Measurements from ENCODE around the gene TRIM63. TPM values are rescaled to one million over a fixed set of nuclear protein-coding genes. Genes with fewer than 3 reads are reported as not detected.

The TRIM63 gene
- total RNA-seq, 1 donor, result not detected

DNA sequence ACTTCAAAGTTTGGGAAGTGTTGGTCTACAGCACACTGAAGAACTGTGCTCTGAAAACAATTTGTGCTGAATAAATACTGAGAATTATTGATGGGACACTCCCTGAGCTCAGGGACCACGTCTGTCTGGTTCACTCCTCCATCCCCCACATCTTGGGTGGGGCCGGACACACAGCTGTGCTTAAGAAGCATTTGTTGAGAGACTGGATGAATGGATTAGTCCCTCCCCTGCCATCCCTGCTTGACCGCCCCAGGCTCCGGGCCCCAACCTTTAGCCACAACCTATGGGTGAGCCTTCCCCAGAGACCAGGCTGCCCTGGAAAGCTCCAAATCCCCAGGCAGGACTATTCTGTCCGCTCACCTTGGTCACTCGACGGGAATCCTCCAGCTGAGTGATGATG is 7.5 kb downstream of the TRIM63 start:
- TF ChIP-seq CTCF (IDR thresholded peaks at IDR 0.05; ENCODE audit: insufficient read depth, low read depth, low read length), result no peak
- no peak overlapping the region for H3K4me3 ChIP-seq (ENCODE audit: low read depth, low read length)
- DNase-seq (ENCODE audit: low read depth), result no peak

GRCh38 chr1:26058052-26058595 is 9.3 kb downstream of the TRIM63 start:
- no peak for TF ChIP-seq CTCF (IDR thresholded peaks at IDR 0.05; ENCODE audit: insufficient read depth, low read depth, low read length)
- no peak for DNase-seq (ENCODE audit: low read depth)
- no peak overlapping the region for H3K4me3 ChIP-seq (ENCODE audit: low read depth, low read length)

- TF ChIP-seq CTCF (IDR thresholded peaks at IDR 0.05; ENCODE audit: insufficient read depth, low read depth, low read length), result no peak
These were observed 10.2 kb downstream of the TRIM63 start for GRCh38 chr1:26057189-26057588.

GRCh38 chr1:26055041-26055440 is 12.4 kb downstream of the TRIM63 start:
- TF ChIP-seq CTCF (IDR thresholded peaks at IDR 0.05; ENCODE audit: insufficient read depth, low read depth, low read length), result no peak
- no peak for DNase-seq (ENCODE audit: low read depth)
- no peak overlapping the region for H3K4me3 ChIP-seq (ENCODE audit: low read depth, low read length)

More at GRCh38 chr1:26057189-26057588, 10.2 kb downstream of the TRIM63 start:
- DNase-seq (ENCODE audit: low read depth), result no peak
- H3K4me3 ChIP-seq (ENCODE audit: low read depth, low read length), result no peak overlapping the region

DNA sequence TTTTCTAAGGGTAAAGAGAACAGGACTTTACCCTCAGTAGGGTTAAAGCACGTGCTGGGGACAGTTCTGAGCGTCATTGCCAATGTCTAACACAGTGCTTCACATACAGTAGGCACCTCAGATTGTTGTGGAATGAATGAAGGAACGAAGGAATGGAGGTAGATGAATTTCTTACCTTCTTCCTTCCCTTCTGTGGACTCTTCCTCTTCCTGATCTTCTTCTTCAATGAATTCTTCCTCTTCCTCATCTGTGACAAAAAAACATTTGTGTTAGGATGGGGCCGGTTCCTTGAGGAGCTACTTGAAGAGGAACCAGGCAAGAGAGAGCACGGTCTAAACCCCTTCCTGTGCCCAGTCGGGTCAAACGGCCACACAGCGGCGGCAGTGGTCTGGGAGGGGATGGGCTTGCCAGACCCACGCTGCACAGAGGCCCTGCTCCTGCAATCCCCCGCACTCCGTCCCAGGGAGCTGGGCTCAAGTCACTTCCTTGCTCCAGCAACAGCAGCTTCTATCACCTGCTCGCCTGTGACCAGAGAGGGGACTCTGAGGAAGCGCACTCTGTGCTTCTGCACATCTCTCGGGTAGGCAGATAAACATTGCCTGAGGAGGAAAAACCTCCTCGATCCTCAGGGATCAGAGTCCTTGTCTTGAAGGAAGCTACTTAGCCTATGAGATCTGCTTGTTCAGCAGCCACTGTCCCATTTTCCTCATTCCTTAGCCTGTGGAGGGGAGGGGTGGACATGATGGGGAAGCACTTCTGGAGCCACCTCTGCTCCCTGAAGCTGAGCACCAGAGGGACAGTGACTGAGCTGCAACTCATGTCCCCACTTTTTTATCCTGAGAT is 13.5 kb downstream of the TRIM63 start:
- no peak overlapping the region for H3K4me3 ChIP-seq (ENCODE audit: low read depth, low read length)
- no peak for TF ChIP-seq CTCF (IDR thresholded peaks at IDR 0.05; ENCODE audit: insufficient read depth, low read depth, low read length)
- DNase-seq (ENCODE audit: low read depth), result no peak

DNA sequence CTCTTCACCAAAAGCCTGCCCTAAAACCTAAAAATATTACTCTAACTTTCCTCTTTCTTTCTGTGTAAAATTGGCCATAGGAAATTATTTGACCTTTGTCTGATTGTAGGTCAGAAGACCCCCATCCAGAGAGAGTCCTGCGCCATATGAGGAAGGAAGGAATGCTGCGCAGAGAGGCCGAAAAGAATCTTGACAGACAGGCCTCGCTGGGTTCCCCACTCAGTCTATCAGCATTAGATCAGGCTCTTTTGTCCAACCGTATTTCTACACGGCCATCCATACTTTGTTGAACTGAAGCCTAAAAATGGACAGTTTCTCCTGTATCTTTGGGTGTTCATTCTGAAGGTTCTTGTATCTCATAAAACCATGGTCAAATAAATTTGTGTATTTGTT is 17.2 kb downstream of the TRIM63 start:
- TF ChIP-seq CTCF (IDR thresholded peaks at IDR 0.05; ENCODE audit: insufficient read depth, low read depth, low read length), result no peak
- no peak for DNase-seq (ENCODE audit: low read depth)
- no peak overlapping the region for H3K4me3 ChIP-seq (ENCODE audit: low read depth, low read length)

Data from fibroblast of villous mesenchyme (primary cell).